ENCODE measurements around the gene TALDO1.
A peak's percentile ranks its signal among the peaks of the same experiment; 100 is the strongest.

TALDO1 gene

GRCh38 chr11:764322-765024 lies 17.2 kb downstream of the TALDO1 start:
- CTCF ChIA-PET: interaction anchor here (1.3 to 1.6 kb wide), 2 partner anchors 14 to 40 kb away, joined by 3 to 5 read pairs; no protein-coding TSS in a partner anchor

GRCh38 chr11:765025-765801 lies 17.9 kb downstream of the TALDO1 start:
- CTCF ChIA-PET: interaction anchor here (0.7 to 1.3 kb wide), 5 partner anchors 10 to 46 kb away, joined by 3 to 6 read pairs (median 3); no protein-coding TSS in a partner anchor
- Mint-ChIP-seq H3K27me3 (no peaks in the 10 kb centered on the region), H3K36me3 (peaks cover 31% of the 10 kb centered on the region), H3K9me3 (no peaks in the 10 kb centered on the region), H3K27ac (peak overlapping the region; percentile 58), H3K4me1 (no peaks in the 10 kb centered on the region), H3K4me3 (no peak overlapping the region)
- peak; percentile 82 for DNase-seq

More at GRCh38 chr11:764322-765024, 17.2 kb downstream of the TALDO1 start:
- Mint-ChIP-seq H3K9me3 (no peaks in the 10 kb centered on the region), H3K27ac (no peak overlapping the region), H3K36me3 (peaks cover 35% of the 10 kb centered on the region), H3K4me3 (no peak overlapping the region), H3K27me3 (no peaks in the 10 kb centered on the region), H3K4me1 (no peaks in the 10 kb centered on the region)
- no peak for DNase-seq

DNA sequence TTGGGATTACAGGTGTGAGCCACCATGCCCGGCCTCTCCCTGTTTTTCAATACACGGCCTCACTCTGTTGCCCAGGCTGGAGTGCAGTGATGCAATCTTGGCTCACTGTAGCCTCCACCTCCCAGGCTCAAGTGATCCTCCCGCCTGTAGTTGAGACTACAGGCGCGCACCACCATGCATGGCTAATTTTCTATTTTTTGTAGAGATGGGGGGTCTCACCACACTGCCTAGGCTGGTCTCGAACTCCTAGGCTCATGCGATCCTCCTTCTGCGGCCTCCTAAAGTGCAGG lies 18.5 kb downstream of the TALDO1 start:
- CTCF ChIA-PET: interaction anchor here (0.7 to 1.3 kb wide), 5 partner anchors 10 to 46 kb away, joined by 3 to 6 read pairs (median 3); no protein-coding TSS in a partner anchor
- no peak overlapping the region for H3K27ac Mint-ChIP-seq
- no peaks in the 10 kb centered on the region for H3K4me1 Mint-ChIP-seq
- H3K9me3 Mint-ChIP-seq: no peaks in the 10 kb centered on the region
- H3K36me3 Mint-ChIP-seq: peaks cover 30% of the 10 kb centered on the region
- DNase-seq: no peak
- no peaks in the 10 kb centered on the region for H3K27me3 Mint-ChIP-seq
- H3K4me3 Mint-ChIP-seq: no peak overlapping the region

DNA sequence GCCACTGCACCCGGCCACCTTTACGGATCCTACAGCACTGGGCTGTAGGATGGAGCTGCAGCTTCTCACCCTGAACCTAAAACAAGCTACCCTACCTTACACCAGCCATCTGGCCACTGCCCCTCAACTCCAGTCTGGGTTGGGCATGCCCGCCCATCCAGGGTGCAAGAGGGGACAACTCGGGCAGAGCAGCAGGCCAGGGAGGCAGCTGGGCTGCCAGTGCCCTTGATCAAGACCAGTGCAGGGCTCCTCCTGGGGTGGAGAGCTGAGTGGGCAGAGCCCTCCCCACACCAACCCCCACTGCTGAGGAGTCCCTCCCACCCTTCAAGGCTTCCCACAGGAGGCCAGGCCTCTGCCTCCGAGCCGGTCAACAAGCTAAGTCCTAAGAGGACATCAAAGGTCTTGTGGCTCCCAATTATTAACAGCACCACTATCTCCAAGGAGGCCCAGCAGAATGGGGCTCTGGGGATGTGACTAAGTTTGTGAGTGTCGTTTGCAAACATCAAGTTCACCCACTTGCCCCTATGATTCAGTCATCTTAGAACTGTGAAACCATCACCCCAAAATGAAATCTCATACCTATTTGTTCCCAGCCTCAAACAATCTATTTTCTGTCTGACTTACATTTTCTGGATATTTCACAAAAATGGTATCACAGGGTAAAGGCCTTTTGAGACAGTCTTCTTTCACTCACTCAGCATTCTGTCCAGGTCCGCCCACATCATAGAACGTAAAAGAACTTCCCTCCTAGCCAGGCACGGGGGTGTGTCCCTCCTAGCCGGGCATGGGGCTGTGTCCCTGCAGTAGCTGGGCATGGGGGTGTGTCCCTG lies 19.1 kb downstream of the TALDO1 start:
- H3K4me1 Mint-ChIP-seq: no peaks in the 10 kb centered on the region
- H3K27ac Mint-ChIP-seq: no peak overlapping the region
- no peak overlapping the region for H3K4me3 Mint-ChIP-seq
- H3K27me3 Mint-ChIP-seq: no peaks in the 10 kb centered on the region
- CTCF ChIA-PET: interaction anchor here (0.7 to 1.3 kb wide), 5 partner anchors 10 to 47 kb away, joined by 3 to 6 read pairs (median 3); no protein-coding TSS in a partner anchor
- H3K36me3 Mint-ChIP-seq: peaks cover 29% of the 10 kb centered on the region
- DNase-seq: no peak
- H3K9me3 Mint-ChIP-seq: no peaks in the 10 kb centered on the region

GRCh38 chr11:766936-767210 lies 19.6 kb downstream of the TALDO1 start:
- no peak for DNase-seq
- Mint-ChIP-seq H3K27me3 (no peaks in the 10 kb centered on the region), H3K36me3 (peaks cover 24% of the 10 kb centered on the region), H3K27ac (no peak overlapping the region), H3K4me1 (no peaks in the 10 kb centered on the region), H3K9me3 (no peaks in the 10 kb centered on the region), H3K4me3 (no peak overlapping the region)
- CTCF ChIA-PET: no interaction called here

GRCh38 chr11:767238-767637 lies 20.0 kb downstream of the TALDO1 start:
- no peaks in the 10 kb centered on the region for H3K4me1 Mint-ChIP-seq
- no peak for DNase-seq
- H3K36me3 Mint-ChIP-seq: peaks cover 23% of the 10 kb centered on the region
- peak overlapping the region; percentile 37 for H3K27ac Mint-ChIP-seq
- CTCF ChIA-PET: no interaction called here
- H3K4me3 Mint-ChIP-seq: no peak overlapping the region
- no peaks in the 10 kb centered on the region for H3K27me3 Mint-ChIP-seq
- H3K9me3 Mint-ChIP-seq: no peaks in the 10 kb centered on the region

DNA sequence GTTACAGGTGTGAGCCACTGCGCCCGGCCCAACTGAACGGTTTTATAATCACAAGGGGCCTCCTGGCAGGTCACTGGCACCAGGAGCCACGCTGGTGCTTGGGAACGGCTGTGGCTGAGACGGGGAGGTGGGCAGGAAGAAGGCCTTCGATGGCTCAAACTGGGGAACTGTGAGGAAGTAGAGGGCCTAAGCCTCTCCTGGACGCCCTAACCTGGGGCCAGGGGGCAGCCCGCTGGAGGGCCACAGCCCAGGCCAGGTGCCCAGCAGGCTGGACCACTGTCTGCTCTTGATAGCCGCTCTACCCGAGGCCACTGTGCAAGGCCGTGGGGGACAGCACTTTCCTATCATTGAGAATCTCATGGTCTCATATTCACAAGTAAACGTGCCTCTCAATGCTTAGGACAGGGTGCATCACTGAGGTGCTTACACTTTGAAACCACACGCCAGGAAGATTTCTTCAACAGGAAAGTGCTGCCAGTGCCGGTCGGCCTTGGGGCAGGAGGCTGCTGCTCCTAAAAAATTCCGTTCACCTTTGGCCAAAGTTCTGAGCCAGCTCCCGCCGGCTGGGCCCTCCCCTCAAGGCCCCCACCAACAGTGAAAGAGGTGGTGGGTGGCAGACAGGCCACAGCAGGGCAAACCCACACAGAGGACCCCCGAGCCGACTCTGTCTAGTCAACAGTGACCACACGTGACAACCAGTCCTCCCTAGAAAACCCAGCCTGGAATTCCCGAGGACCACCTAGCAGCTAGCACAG lies 22.8 kb downstream of the TALDO1 start:
- H3K27ac Mint-ChIP-seq: peak overlapping the region; percentile 52
- H3K27me3 Mint-ChIP-seq: no peaks in the 10 kb centered on the region
- peaks cover 1% of the 10 kb centered on the region for H3K4me1 Mint-ChIP-seq
- H3K9me3 Mint-ChIP-seq: no peaks in the 10 kb centered on the region
- peaks cover 11% of the 10 kb centered on the region for H3K36me3 Mint-ChIP-seq
- no peak overlapping the region for H3K4me3 Mint-ChIP-seq
- no peak for DNase-seq
- CTCF ChIA-PET: no interaction called here

GRCh38 chr11:770642-771616 lies 23.7 kb downstream of the TALDO1 start:
- no peak for DNase-seq
- peaks cover 9% of the 10 kb centered on the region for H3K4me1 Mint-ChIP-seq
- H3K9me3 Mint-ChIP-seq: no peaks in the 10 kb centered on the region
- peaks cover 7% of the 10 kb centered on the region for H3K36me3 Mint-ChIP-seq
- CTCF ChIA-PET: no interaction called here
- H3K4me3 Mint-ChIP-seq: no peak overlapping the region
- H3K27me3 Mint-ChIP-seq: no peaks in the 10 kb centered on the region
- H3K27ac Mint-ChIP-seq: no peak overlapping the region

GRCh38 chr11:771617-772204 lies 24.4 kb downstream of the TALDO1 start:
- no peak overlapping the region for H3K27ac Mint-ChIP-seq

GRCh38 chr11:772429-773390 lies 25.4 kb downstream of the TALDO1 start:
- Mint-ChIP-seq H3K36me3 (peaks cover 1% of the 10 kb centered on the region), H3K4me3 (no peak overlapping the region), H3K9me3 (no peaks in the 10 kb centered on the region), H3K4me1 (peaks cover 16% of the 10 kb centered on the region), H3K27me3 (no peaks in the 10 kb centered on the region), H3K27ac (no peak overlapping the region)
- DNase-seq: no peak
- CTCF ChIA-PET: no interaction called here

More at GRCh38 chr11:771617-772204, 24.4 kb downstream of the TALDO1 start:
- Mint-ChIP-seq H3K4me3 (no peak overlapping the region), H3K27me3 (no peaks in the 10 kb centered on the region), H3K4me1 (peaks cover 16% of the 10 kb centered on the region), H3K9me3 (no peaks in the 10 kb centered on the region), H3K36me3 (peaks cover 4% of the 10 kb centered on the region)
- CTCF ChIA-PET: no interaction called here
- DNase-seq: no peak

- H3K4me1 Mint-ChIP-seq: peaks cover 17% of the 10 kb centered on the region
- no peak overlapping the region for H3K27ac Mint-ChIP-seq
- H3K36me3 Mint-ChIP-seq: peaks cover 1% of the 10 kb centered on the region
- no peaks in the 10 kb centered on the region for H3K9me3 Mint-ChIP-seq
- CTCF ChIA-PET: no interaction called here
- no peak overlapping the region for H3K4me3 Mint-ChIP-seq
- DNase-seq: no peak
- H3K27me3 Mint-ChIP-seq: no peaks in the 10 kb centered on the region
These were observed 26.2 kb downstream of the TALDO1 start for GRCh38 chr11:773425-773824.

DNA sequence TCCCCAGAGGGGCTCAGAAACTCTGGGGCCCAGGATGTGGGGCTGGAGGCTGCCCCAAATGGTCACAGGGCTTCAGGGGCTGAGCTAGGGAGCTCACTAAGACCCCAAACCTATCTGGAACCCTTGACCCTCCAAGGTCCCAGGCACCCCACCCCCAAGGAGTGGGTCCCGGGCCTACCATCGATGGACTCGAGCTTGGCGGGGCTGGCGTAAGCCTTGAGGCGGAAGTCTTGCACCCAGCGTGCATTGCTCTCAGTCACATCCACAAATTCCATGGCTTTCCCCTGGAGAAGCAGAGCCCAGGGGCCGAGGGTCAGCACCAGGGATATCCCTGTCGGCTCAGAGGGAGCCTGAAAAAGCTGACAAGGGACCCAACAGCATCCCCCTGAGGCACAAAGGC lies 26.6 kb downstream of the TALDO1 start:
- H3K27ac Mint-ChIP-seq: no peak overlapping the region
- H3K36me3 Mint-ChIP-seq: peaks cover 2% of the 10 kb centered on the region
- H3K27me3 Mint-ChIP-seq: no peaks in the 10 kb centered on the region
- CTCF ChIA-PET: no interaction called here
- H3K9me3 Mint-ChIP-seq: no peaks in the 10 kb centered on the region
- DNase-seq: no peak
- H3K4me1 Mint-ChIP-seq: peaks cover 21% of the 10 kb centered on the region
- H3K4me3 Mint-ChIP-seq: no peak overlapping the region
